Keratinocyte (primary cell): Measurements from ENCODE around the gene SEL1L. TPM values are rescaled to one million over a fixed set of nuclear protein-coding genes. Genes with fewer than 3 reads are reported as not detected.

Experiments
- DNase-seq: peaks from one replicate; pipeline ENCODE4 v3.0.0-alpha.2; 2011; ENCODE audit warnings: low read depth, missing footprints, low spot score
- FAIRE-seq: peaks from 2 replicates; lab custom pipeline; 2011; peaks lifted over from hg19 to GRCh38; lab: Jason Lieb, UNC
- H2AFZ ChIP-seq: 2 replicates; pipeline ENCODE4 v1.6.0; 2012; ENCODE audit warnings: low read length, control low read depth, inconsistent platforms; ENCODE audit not compliant: control insufficient read depth
- H3K27ac ChIP-seq: 2 replicates; pipeline ENCODE4 v1.5.1; 2011; ENCODE audit warnings: low read length; ENCODE audit not compliant: control insufficient read depth, insufficient read depth
- H3K27me3 ChIP-seq: 3 replicates; pipeline ENCODE4 v1.6.0; 2011; ENCODE audit warnings: low read length; ENCODE audit not compliant: control insufficient read depth, insufficient read depth; ENCODE audit errors: extremely low read depth
- H3K36me3 ChIP-seq, 2 experiments: 2 replicates in 1 of 2; 3 replicates in 1 of 2; pipeline ENCODE4 v1.5.1; 2011; ENCODE audit warnings: low read length in 2 of 2, mild to moderate bottlenecking in 1 of 2; ENCODE audit not compliant: control insufficient read depth in 2 of 2, insufficient read depth in 2 of 2; ENCODE audit errors: extremely low read depth in 1 of 2
- H3K4me1 ChIP-seq: 3 replicates; pipeline ENCODE4 v1.5.1; 2011; ENCODE audit warnings: low read length; ENCODE audit not compliant: control insufficient read depth, insufficient read depth; ENCODE audit errors: extremely low read depth
- H3K4me2 ChIP-seq: 3 replicates; pipeline ENCODE4 v1.6.0; 2011; ENCODE audit warnings: low read depth, low read length; ENCODE audit not compliant: control insufficient read depth, insufficient read depth; ENCODE audit errors: extremely low read depth
- H3K4me3 ChIP-seq, 3 experiments: fragments of 200-600 bp in 1 of 3; sonication (generic) in 1 of 3; 2 replicates in 2 of 3; 3 replicates in 1 of 3; pipeline ENCODE4 v1.5.1; 2011 to 2016; ENCODE audit warnings: low read length in 3 of 3, mild to moderate bottlenecking in 3 of 3, control low read depth in 2 of 3, inconsistent platforms in 1 of 3, low read depth in 1 of 3, mixed read lengths in 1 of 3, mixed run types in 1 of 3, moderate library complexity in 1 of 3; ENCODE audit not compliant: control insufficient read depth in 2 of 3, insufficient read depth in 2 of 3; ENCODE audit errors: extremely low read depth in 1 of 3
- H3K79me2 ChIP-seq: 2 replicates; pipeline ENCODE4 v1.6.0; 2012; ENCODE audit warnings: low read length; ENCODE audit not compliant: control insufficient read depth, insufficient read depth
- H3K9ac ChIP-seq: 3 replicates; pipeline ENCODE4 v1.6.0; 2011; ENCODE audit warnings: low read length; ENCODE audit not compliant: control insufficient read depth, insufficient read depth; ENCODE audit errors: extremely low read depth
- H3K9me1 ChIP-seq: 3 replicates; pipeline ENCODE4 v1.6.0; 2011; ENCODE audit warnings: low read length; ENCODE audit not compliant: control insufficient read depth, insufficient read depth; ENCODE audit errors: extremely low read depth
- H3K9me3 ChIP-seq: 2 replicates; pipeline ENCODE4 v1.5.1; 2012; ENCODE audit warnings: low read depth, low read length; ENCODE audit not compliant: control insufficient read depth
- H4K20me1 ChIP-seq: 3 replicates; pipeline ENCODE4 v1.6.0; 2011; ENCODE audit warnings: low read length; ENCODE audit not compliant: control insufficient read depth, insufficient read depth; ENCODE audit errors: extremely low read depth
- EZH2 ChIP-seq: IDR thresholded peaks from one replicate; pipeline ENCODE4 v1.6.1; 2012; ENCODE audit warnings: inconsistent platforms, mild to moderate bottlenecking, low read length, moderate library complexity
- dilution Hi-C: fragments of 300-500 bp; cut with MboI; formaldehyde crosslinking; loops from one replicate; pipeline ENCODE4 v1.7.0; 2020; ENCODE audit warnings: low sequenced_read_pairs; ENCODE audit not compliant: extremely low pct_ligation_motif_present
- polyA plus RNA-seq, 5 experiments: library from polyadenylated mRNA; depleted of rRNA in 3 of 5; stranded (reverse) in 3 of 5; stranded (forward) in 1 of 5; unstranded in 1 of 5; fragments of >200 nt; gene quantifications; 1 replicate in 1 of 5; 2 replicates in 3 of 5; 3 replicates in 1 of 5; pipeline versions ENCODE4 v1.2.1 to v1.2.3, GENCODE V29; 2011 to 2012; ENCODE audit warnings: missing spikeins in 2 of 5, low read depth in 1 of 5, low replicate concordance in 1 of 5
- TF ChIP-seq, protein P1 (sequence below), 3 experiments: IDR thresholded peaks in 1 of 3; conservative IDR thresholded peaks in 1 of 3; optimal IDR thresholded peaks in 1 of 3; 2 replicates in 2 of 3; 3 replicates in 1 of 3; pipeline versions ENCODE3 to v1.5.1; 2011; ENCODE audit warnings: low read length in 3 of 3, mild to moderate bottlenecking in 3 of 3, moderate library complexity in 2 of 3, control low read depth in 1 of 3, inconsistent platforms in 1 of 3; ENCODE audit not compliant: insufficient read depth in 2 of 3; ENCODE audit errors: extremely low read depth in 1 of 3

Gene SEL1L
- polyA plus RNA-seq, 1 donor (not counting 4 experiments of a cell fraction or from before 2014, with no cell fraction given), result 19.7 TPM

DNA sequence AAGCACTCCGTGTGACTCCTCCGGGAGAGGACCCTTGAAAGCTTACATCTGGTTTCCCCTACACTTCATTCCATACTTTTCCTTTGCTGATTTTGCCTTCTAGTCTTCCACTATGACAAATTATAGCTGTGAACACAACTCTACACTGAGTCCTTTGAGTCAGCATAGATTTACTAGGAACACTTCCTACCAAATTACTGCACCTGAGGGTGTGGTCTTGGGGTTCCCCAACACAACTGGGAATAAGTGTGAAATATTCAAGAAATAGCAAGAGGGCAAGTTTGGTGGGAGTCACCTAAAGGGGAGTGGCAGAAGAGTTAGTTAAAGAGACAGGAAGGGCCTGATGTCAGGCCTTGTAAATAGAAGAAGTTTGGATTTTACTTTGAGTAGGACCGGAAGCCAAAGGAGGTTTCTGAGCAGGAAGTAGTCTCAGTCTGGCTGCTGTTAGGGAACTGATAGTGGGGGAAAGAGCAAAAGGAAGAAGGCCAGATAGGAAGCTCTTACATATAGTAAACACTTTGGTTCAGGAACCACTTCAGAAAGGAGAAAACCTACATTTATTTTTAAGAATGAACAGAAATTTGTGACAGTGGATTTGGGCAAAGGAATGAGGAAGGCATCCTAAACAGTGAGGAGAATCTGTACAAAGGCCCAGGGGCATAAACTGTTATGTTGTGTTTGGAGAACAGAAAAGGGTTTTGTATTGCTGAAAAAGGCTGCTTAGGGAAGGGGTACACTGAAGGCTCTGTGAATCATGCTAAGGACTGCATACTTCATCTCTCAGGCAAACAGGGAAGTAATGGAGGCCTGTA, 14.2 kb downstream of the SEL1L start:
- Histone ChIP-seq H3K9me3 (no peaks in the 10 kb centered on the region), H3K9ac (no peak overlapping the region), H3K36me3 (peaks cover 2 to 9% of the 10 kb centered on the region in 2 experiments), H3K4me1 (no peaks in the 10 kb centered on the region), H2AFZ (no peak overlapping the region), H3K79me2 (no peaks in the 10 kb centered on the region), H3K9me1 (no peaks in the 10 kb centered on the region), H3K4me3 (no peak overlapping the region), H3K27me3 (no peaks in the 10 kb centered on the region), H3K4me2 (no peak overlapping the region), H3K27ac (no peak overlapping the region), H4K20me1 (no peaks in the 10 kb centered on the region)
- dilution Hi-C loops, result no loop called here
- no peak for TF ChIP-seq EZH2
- TF ChIP-seq, protein P1, sequence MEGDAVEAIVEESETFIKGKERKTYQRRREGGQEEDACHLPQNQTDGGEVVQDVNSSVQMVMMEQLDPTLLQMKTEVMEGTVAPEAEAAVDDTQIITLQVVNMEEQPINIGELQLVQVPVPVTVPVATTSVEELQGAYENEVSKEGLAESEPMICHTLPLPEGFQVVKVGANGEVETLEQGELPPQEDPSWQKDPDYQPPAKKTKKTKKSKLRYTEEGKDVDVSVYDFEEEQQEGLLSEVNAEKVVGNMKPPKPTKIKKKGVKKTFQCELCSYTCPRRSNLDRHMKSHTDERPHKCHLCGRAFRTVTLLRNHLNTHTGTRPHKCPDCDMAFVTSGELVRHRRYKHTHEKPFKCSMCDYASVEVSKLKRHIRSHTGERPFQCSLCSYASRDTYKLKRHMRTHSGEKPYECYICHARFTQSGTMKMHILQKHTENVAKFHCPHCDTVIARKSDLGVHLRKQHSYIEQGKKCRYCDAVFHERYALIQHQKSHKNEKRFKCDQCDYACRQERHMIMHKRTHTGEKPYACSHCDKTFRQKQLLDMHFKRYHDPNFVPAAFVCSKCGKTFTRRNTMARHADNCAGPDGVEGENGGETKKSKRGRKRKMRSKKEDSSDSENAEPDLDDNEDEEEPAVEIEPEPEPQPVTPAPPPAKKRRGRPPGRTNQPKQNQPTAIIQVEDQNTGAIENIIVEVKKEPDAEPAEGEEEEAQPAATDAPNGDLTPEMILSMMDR (optimal IDR thresholded peaks at IDR 0.05 in 1 of 3, IDR thresholded peaks at IDR 0.05 in 1 of 3, conservative IDR thresholded peaks at IDR 0.05 in 1 of 3; ENCODE audit: extremely low read depth in 1 of 3, insufficient read depth in 2 of 3, low read length in 3 of 3), result no peak
- FAIRE-seq (no peak), DNase-seq (no peak)

DNA sequence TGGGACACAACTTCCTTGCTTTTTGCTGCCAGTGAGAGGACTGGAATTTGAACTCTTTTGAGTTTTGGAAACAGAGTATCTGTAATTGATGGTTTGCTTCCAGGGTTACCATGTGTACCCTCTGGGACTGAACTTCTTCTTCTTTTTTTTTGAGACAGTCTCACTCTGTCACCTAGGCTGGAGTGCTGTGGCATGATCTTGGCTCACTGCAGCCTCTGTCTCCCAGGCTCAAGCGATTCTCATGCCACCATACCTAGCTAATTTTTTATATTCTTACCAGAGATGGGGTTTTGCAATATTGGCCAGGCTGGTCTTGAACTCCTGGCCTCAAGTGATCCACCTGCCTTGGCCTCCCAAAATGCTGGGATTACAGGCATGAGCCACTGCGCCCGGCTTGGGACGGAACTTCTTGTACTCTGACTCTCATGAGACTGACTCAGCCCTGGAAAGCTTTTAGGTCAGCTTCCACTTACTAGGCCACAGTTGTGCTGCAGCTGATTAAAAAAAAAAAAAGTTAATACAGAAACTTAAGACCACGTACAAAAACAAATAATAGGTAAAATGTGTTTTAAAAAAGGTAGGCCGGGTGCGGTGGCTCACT, 15.8 kb downstream of the SEL1L start:
- Histone ChIP-seq H4K20me1 (no peaks in the 10 kb centered on the region), H3K79me2 (no peaks in the 10 kb centered on the region), H3K36me3 (peaks cover 0 to 9% of the 10 kb centered on the region in 2 experiments), H3K27me3 (no peaks in the 10 kb centered on the region), H3K4me1 (no peaks in the 10 kb centered on the region), H3K4me2 (no peak overlapping the region), H3K9me1 (no peaks in the 10 kb centered on the region), H3K4me3 (no peak overlapping the region), H3K9ac (no peak overlapping the region), H3K9me3 (no peaks in the 10 kb centered on the region), H3K27ac (no peak overlapping the region), H2AFZ (no peak overlapping the region)
- FAIRE-seq (no peak), DNase-seq (no peak)
- TF ChIP-seq, protein P1 (optimal IDR thresholded peaks at IDR 0.05 in 1 of 3, IDR thresholded peaks at IDR 0.05 in 1 of 3, conservative IDR thresholded peaks at IDR 0.05 in 1 of 3; ENCODE audit: extremely low read depth in 1 of 3, insufficient read depth in 2 of 3, low read length in 3 of 3), result no peak
- TF ChIP-seq EZH2, result no peak
- dilution Hi-C loops, result no loop called here
